GM06990 (cell line): ENCODE measurements around the gene PERM1.

Experiments used
- DNase-seq: peaks from one replicate; pipeline ENCODE4 v3.0.0-alpha.2; 2011; ENCODE audit not compliant: insufficient read length; ENCODE audit errors: extremely low read depth
- H3K27me3 ChIP-seq: replicated peaks from 2 replicates; pipeline ENCODE4 v1.6.0; 2011; ENCODE audit warnings: low read length; ENCODE audit not compliant: control insufficient read depth, insufficient read depth
- H3K36me3 ChIP-seq: 2 replicates; pipeline ENCODE4 v1.5.1; 2011; ENCODE audit warnings: low read length; ENCODE audit not compliant: control insufficient read depth, insufficient read depth
- H3K4me3 ChIP-seq: replicated peaks from 2 replicates; pipeline ENCODE4 v1.5.1; 2011; ENCODE audit warnings: low read depth, mild to moderate bottlenecking, control low read depth, low read length
- CTCF ChIP-seq: IDR thresholded peaks from 2 replicates; pipeline ENCODE4 v1.5.1; 2011; ENCODE audit warnings: low read length, control low read depth, mild to moderate bottlenecking, inconsistent platforms; ENCODE audit not compliant: insufficient read depth, poor library complexity, severe bottlenecking

Gene PERM1

DNA sequence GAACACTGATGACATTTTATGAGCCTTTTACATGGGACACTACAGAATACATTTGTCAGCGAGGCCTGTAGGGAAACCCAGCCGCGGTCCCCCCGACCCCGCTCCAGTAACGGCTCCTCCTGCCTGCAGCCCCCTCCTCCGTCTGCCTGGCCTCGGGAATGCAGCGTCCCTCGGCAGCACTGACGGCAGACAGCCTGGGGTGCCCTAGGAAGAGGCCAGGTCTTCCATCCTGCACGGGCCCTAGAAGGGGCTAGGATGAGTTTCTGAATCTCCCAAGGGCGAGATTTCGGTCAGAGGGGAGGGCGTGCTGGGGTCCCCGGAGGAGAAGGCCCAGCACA lies 49.8 kb downstream of the PERM1 start:
- no peak for DNase-seq
- H3K27me3 ChIP-seq: no peaks in the 10 kb centered on the region; the same call in 1 of the 2 replicates
- H3K4me3 ChIP-seq: no peak overlapping the region
- H3K36me3 ChIP-seq: no peaks in the 10 kb centered on the region
- no peak for TF ChIP-seq CTCF

DNA sequence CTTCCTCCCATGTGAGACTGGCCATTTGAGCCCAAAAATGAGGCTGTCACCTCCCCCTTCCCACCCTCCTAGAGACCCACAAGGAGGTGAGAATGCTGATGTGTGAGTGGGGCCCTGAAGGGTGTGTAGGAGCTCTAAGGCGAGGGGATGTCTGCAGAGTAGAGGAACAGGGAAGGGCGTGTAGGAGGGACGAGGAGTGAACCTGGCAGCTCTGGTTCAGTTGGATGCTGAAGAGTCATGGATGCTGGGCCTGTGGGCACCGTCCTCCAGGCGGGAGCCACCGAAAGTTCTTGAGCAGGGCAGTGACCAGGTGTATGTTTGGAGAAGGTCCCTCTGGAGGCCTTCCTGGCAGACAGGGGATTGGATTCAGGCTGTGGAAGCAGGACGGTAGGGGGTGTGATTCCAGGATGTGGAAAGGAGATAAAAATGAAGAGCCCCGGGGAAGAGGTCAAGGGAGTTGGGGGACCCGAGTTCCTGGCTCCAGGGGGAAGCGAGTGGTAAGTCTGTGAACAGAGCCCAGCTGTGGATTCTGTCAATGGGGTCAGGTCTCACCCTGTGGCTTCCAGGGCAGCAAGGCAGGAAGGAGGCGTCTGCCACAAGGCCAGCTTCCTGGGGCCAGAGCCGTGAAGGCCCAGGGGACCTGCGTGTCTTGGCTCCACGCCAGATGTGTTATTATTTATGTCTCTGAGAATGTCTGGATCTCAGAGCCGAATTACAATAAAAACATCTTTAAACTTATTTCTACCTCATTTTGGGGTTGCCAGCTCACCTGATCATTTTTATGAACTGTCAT lies 50.3 kb downstream of the PERM1 start:
- DNase-seq: no peak
- H3K4me3 ChIP-seq: no peak overlapping the region
- no peaks in the 10 kb centered on the region for H3K36me3 ChIP-seq
- no peaks in the 10 kb centered on the region; the same call in 1 of the 2 replicates for H3K27me3 ChIP-seq
- no peak for TF ChIP-seq CTCF

- TF ChIP-seq CTCF: no peak
- Histone ChIP-seq H3K4me3 (no peak overlapping the region), H3K36me3 (no peaks in the 10 kb centered on the region), H3K27me3 (peaks cover 2% of the 10 kb centered on the region)
- DNase-seq: no peak
Measured at GRCh38 chr1:930633-931138, 51.2 kb downstream of the PERM1 start.

- no peak for DNase-seq
- TF ChIP-seq CTCF: no peak
- peaks cover 2% of the 10 kb centered on the region for H3K27me3 ChIP-seq
- H3K36me3 ChIP-seq: no peaks in the 10 kb centered on the region
- no peak overlapping the region for H3K4me3 ChIP-seq
Measured at GRCh38 chr1:929712-930632, 51.9 kb downstream of the PERM1 start.

DNA sequence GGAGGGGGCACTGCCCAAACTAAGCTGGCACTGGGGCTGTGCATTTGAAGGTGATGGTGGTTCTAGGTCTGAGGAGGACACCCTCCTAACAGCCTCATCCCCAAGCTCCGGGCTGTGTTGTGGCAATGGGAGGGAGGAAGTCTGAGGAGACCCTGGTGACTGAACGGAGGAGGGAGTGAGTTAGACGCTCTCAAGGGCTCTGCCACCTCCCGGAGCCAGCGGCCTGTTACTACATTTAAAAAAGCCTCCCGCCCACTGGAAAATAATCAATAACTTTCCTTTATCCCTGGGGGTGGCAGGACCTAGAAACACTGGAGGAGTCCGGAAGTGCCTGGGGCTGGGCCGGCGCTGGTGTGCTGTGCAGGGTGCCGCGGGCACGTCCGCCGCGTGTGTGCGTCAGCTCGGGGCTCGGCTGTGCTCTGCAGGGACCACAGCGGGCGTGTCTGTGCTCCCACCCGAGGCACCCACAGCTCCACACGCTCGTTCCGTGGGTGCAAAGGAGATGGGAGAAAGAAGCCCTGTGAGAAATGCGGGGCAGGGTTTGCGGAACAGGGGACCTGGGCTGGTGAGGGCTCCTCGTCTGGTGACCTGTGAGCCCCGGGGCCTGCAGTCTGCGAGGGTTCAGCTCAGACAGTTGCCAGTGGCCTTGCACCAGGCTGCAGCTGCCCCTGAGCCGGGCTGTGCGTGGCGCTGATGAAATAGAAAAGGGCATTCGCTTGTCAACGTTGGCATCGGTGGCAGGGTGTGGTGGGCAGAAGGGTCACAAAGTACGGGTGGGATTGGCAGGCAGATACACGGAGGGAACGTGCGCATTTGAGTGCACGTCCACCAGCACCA lies 52.9 kb downstream of the PERM1 start:
- TF ChIP-seq CTCF: no peak
- Histone ChIP-seq H3K27me3 (peaks cover 2% of the 10 kb centered on the region), H3K36me3 (no peaks in the 10 kb centered on the region), H3K4me3 (no peak overlapping the region)
- no peak for DNase-seq
